CD14-positive monocyte (primary cell): Measurements from ENCODE around the gene DTNA. TPM values are rescaled to one million over a fixed set of nuclear protein-coding genes. Genes with fewer than 3 reads are reported as not detected.

Experiments used
- DNase-seq, 3 donors: peaks; one replicate each; pipeline ENCODE4 v3.0.0-alpha.2; 2011 to 2022
- H2AFZ ChIP-seq: 2 replicates; pipeline ENCODE4 v1.6.0; 2012; ENCODE audit warnings: mild to moderate bottlenecking, low read depth, low read length, inconsistent platforms; ENCODE audit not compliant: insufficient read depth, poor library complexity, severe bottlenecking
- H3K27ac ChIP-seq, 2 donors: 1 replicate in 1 of 2; 2 replicates in 1 of 2; pipeline ENCODE4 v1.5.1; 2012 to 2013; ENCODE audit warnings: low read length in 2 of 2, control low read depth in 1 of 2, inconsistent platforms in 1 of 2, low read depth in 1 of 2, mild to moderate bottlenecking in 1 of 2
- H3K27me3 ChIP-seq, 2 donors: one replicate each; pipeline versions ENCODE4 v1.6.0 to v1.6.1; 2011 to 2013; ENCODE audit warnings: low read length in 2 of 2; ENCODE audit not compliant: control insufficient read depth in 2 of 2, insufficient read depth in 2 of 2
- H3K36me3 ChIP-seq, 2 donors: replicated peaks in 1 of 2; 1 replicate in 1 of 2; 2 replicates in 1 of 2; pipeline versions ENCODE4 v1.5.1 to v1.6.1; 2012 to 2013; ENCODE audit warnings: low read length in 2 of 2, control low read depth in 1 of 2, inconsistent platforms in 1 of 2, mild to moderate bottlenecking in 1 of 2; ENCODE audit not compliant: insufficient read depth in 2 of 2, control insufficient read depth in 1 of 2
- H3K4me1 ChIP-seq, 2 donors: 1 replicate in 1 of 2; 2 replicates in 1 of 2; pipeline versions ENCODE4 v1.5.1 to v1.6.1; 2012 to 2013; ENCODE audit warnings: low read length in 2 of 2, control low read depth in 1 of 2, inconsistent platforms in 1 of 2, mild to moderate bottlenecking in 1 of 2, moderate library complexity in 1 of 2; ENCODE audit not compliant: insufficient read depth in 2 of 2, control insufficient read depth in 1 of 2
- H3K4me2 ChIP-seq: replicated peaks from 2 replicates; pipeline ENCODE3; 2012; ENCODE audit warnings: low read length, moderate library complexity, mild to moderate bottlenecking; ENCODE audit not compliant: poor library complexity, severe bottlenecking; ENCODE audit errors: extremely low read depth
- H3K4me3 ChIP-seq, 3 experiments: fragments of 200-600 bp in 1 of 3; sonication (generic) in 1 of 3; replicated peaks in 1 of 3; 1 replicate in 2 of 3; 2 replicates in 1 of 3; pipeline ENCODE4 v1.5.1; 2011 to 2013; ENCODE audit warnings: low read length in 3 of 3, mild to moderate bottlenecking in 3 of 3, control low read depth in 2 of 3, low read depth in 2 of 3, inconsistent platforms in 1 of 3, moderate library complexity in 1 of 3
- H3K79me2 ChIP-seq: 2 replicates; pipeline ENCODE4 v1.6.0; 2012; ENCODE audit warnings: mild to moderate bottlenecking, control low read depth, inconsistent platforms, low read length, moderate library complexity; ENCODE audit not compliant: insufficient read depth
- H3K9ac ChIP-seq: 2 replicates; pipeline ENCODE4 v1.6.0; 2017; ENCODE audit warnings: low read length, mild to moderate bottlenecking; ENCODE audit not compliant: insufficient read depth, poor library complexity, severe bottlenecking
- H3K9me3 ChIP-seq, 2 donors: replicated peaks in 1 of 2; 1 replicate in 1 of 2; 2 replicates in 1 of 2; pipeline versions ENCODE4 v1.5.1 to v1.6.1; 2012 to 2013; ENCODE audit warnings: low read length in 2 of 2, control low read depth in 1 of 2; ENCODE audit not compliant: control insufficient read depth in 1 of 2, insufficient read depth in 1 of 2
- H4K20me1 ChIP-seq: 2 replicates; pipeline ENCODE4 v1.6.0; 2012; ENCODE audit warnings: mild to moderate bottlenecking, low read length, control low read depth, moderate library complexity; ENCODE audit not compliant: insufficient read depth
- H3K27ac Mint-ChIP-seq, 7 donors: one replicate each; pipeline ENCODE4 v1.8.0; 2020; ENCODE audit warnings: mild to moderate bottlenecking in 7 of 7, mixed read lengths in 7 of 7, moderate library complexity in 6 of 7, inconsistent platforms in 2 of 7
- H3K27me3 Mint-ChIP-seq, 3 donors: one replicate each; pipeline ENCODE4 v1.8.0; 2021 to 2022; ENCODE audit warnings: low read depth in 3 of 3, mild to moderate bottlenecking in 3 of 3, mixed read lengths in 3 of 3, moderate library complexity in 3 of 3, inconsistent platforms in 1 of 3
- H3K36me3 Mint-ChIP-seq, 2 donors: one replicate each; pipeline ENCODE4 v1.8.0; 2020; ENCODE audit warnings: mixed read lengths in 2 of 2, inconsistent platforms in 1 of 2, mild to moderate bottlenecking in 1 of 2
- H3K4me1 Mint-ChIP-seq: one replicate; pipeline ENCODE4 v1.8.0; 2020; ENCODE audit warnings: mild to moderate bottlenecking, mixed read lengths
- H3K4me3 Mint-ChIP-seq, 2 donors: one replicate each; pipeline ENCODE4 v1.8.0; 2020; ENCODE audit warnings: mild to moderate bottlenecking in 2 of 2, mixed read lengths in 2 of 2, moderate library complexity in 1 of 2
- H3K9me3 Mint-ChIP-seq, 7 donors: one replicate each; pipeline ENCODE4 v1.8.0; 2020 to 2022; ENCODE audit warnings: mixed read lengths in 7 of 7, mild to moderate bottlenecking in 6 of 7, moderate library complexity in 6 of 7, inconsistent platforms in 2 of 7
- CTCF ChIP-seq: fragments of 200-600 bp; IDR thresholded peaks from one replicate; pipeline ENCODE4 v1.8.0; 2022; ENCODE audit warnings: antibody characterized with exemption, mild to moderate bottlenecking
- WGBS: methylation state at CpG from one replicate; pipeline ENCODE4 v1.1.5; 2013; ENCODE audit warnings: missing lambda C conversion rate; ENCODE audit not compliant: insufficient coverage; 5-methylcytosine and 5-hydroxymethylcytosine counted together
- intact Hi-C, 2 donors: fragments of 100-400 bp; cut with micrococcal nuclease; formaldehyde crosslinking; loops; one replicate each; pipeline versions ENCODE4 v1.15.0 to v1.15.1; 2023
- polyA plus RNA-seq, 3 donors: library from polyadenylated mRNA; depleted of rRNA in 1 of 3; unstranded in 2 of 3; stranded (reverse) in 1 of 3; fragments of 300-500 nt in 2 of 3; fragments of >200 nt in 1 of 3; fragmentation: Illumina TruSeq in 2 of 3; gene quantifications; 1 replicate in 2 of 3; 2 replicates in 1 of 3; pipeline ENCODE4 v1.2.3, GENCODE V29; 2012 to 2021

Gene DTNA
- polyA plus RNA-seq, 3 donors = 0.53 to 2.3 (median 0.76) TPM

GRCh38 chr18:34704074-34704473 lies 6.0 kb upstream of the DTNA start:
- no peak for TF ChIP-seq CTCF
- no peaks in the 10 kb centered on the region for H3K9me3 ChIP-seq
- Mint-ChIP-seq H3K4me3 (no peak overlapping the region), H3K27ac (peak overlapping the region in 1 of 7 donors; percentile 5), H3K4me1 (peaks cover 8% of the 10 kb centered on the region), H3K27me3 (no peaks in the 10 kb centered on the region), H3K36me3 (no peaks in the 10 kb centered on the region), H3K9me3 (peaks cover 0 to 2% (median 0%) of the 10 kb centered on the region in 7 donors)
- no peaks in the 10 kb centered on the region for H3K27me3 ChIP-seq
- no CpG with 5 or more reads among the region's 1 CpG for WGBS
- H3K9ac ChIP-seq = no peak overlapping the region
- intact Hi-C loops = no loop called here
- DNase-seq = no peak
- no peak overlapping the region for H3K27ac ChIP-seq
- peaks cover 8 to 9% of the 10 kb centered on the region in 2 donors for H3K4me1 ChIP-seq
- H2AFZ ChIP-seq = no peak overlapping the region
- no peaks in the 10 kb centered on the region for H3K36me3 ChIP-seq
- H3K4me3 ChIP-seq = no peak overlapping the region
- H4K20me1 ChIP-seq = no peaks in the 10 kb centered on the region
- H3K4me2 ChIP-seq = no peak overlapping the region
- no peaks in the 10 kb centered on the region for H3K79me2 ChIP-seq

- Histone ChIP-seq H3K27me3 (no peaks in the 10 kb centered on the region), H3K4me3 (no peak overlapping the region), H3K4me1 (peaks cover 14 to 16% of the 10 kb centered on the region in 2 donors), H3K27ac (no peak overlapping the region), H3K9me3 (no peaks in the 10 kb centered on the region), H3K36me3 (no peaks in the 10 kb centered on the region), H3K79me2 (no peaks in the 10 kb centered on the region), H4K20me1 (no peaks in the 10 kb centered on the region), H3K9ac (no peak overlapping the region), H3K4me2 (no peak overlapping the region), H2AFZ (no peak overlapping the region)
- no CpG with 5 or more reads among the region's 2 CpGs for WGBS
- H3K4me3 Mint-ChIP-seq = no peak overlapping the region
- H3K27me3 Mint-ChIP-seq = no peaks in the 10 kb centered on the region
- intact Hi-C loops = no loop called here
- DNase-seq = no peak
- no peaks in the 10 kb centered on the region for H3K36me3 Mint-ChIP-seq
- peaks cover 15% of the 10 kb centered on the region for H3K4me1 Mint-ChIP-seq
- no peak for TF ChIP-seq CTCF
- no peak overlapping the region for H3K27ac Mint-ChIP-seq
- peaks cover 0 to 2% (median 0%) of the 10 kb centered on the region in 7 donors for H3K9me3 Mint-ChIP-seq
Observed at GRCh38 chr18:34704823-34705222, 5.3 kb upstream of the DTNA start.
